ENCODE data around the gene CNTNAP2. TPM values are rescaled to one million over a fixed set of nuclear protein-coding genes. Genes with fewer than 3 reads are reported as not detected.

CNTNAP2 gene
- total RNA-seq, 6 experiments from 2014 or later = 0.07 to 0.13 (median 0.12) TPM; not detected in 3

- Mint-ChIP-seq H3K4me1 (ENCODE audit: low read depth) (no peaks in the 10 kb centered on the region), H3K9me3 (peaks cover 39% of the 10 kb centered on the region)
- TF ChIP-seq CTCF (IDR thresholded peaks at IDR 0.05) = no peak
Measured at GRCh38 chr7:147915781-147916180, 1799.2 kb downstream of the CNTNAP2 start.

GRCh38 chr7:147916573-147916972 lies 1800.0 kb downstream of the CNTNAP2 start:
- H3K4me3 Mint-ChIP-seq = no peak overlapping the region
- no peaks in the 10 kb centered on the region for H3K4me1 Mint-ChIP-seq (ENCODE audit: low read depth)
- H3K9me3 Mint-ChIP-seq = peaks cover 42% of the 10 kb centered on the region
- H3K27me3 Mint-ChIP-seq (ENCODE audit: insufficient read depth) = no peaks in the 10 kb centered on the region
- no peak overlapping the region for H3K27ac Mint-ChIP-seq
- no peak for DNase-seq
- H3K36me3 Mint-ChIP-seq (ENCODE audit: low read depth) = no peaks in the 10 kb centered on the region; the same call in 1 of the 2 replicates
- no peak for TF ChIP-seq CTCF (IDR thresholded peaks at IDR 0.05)

More at GRCh38 chr7:147915781-147916180, 1799.2 kb downstream of the CNTNAP2 start:
- Mint-ChIP-seq H3K4me3 (no peak overlapping the region), H3K27me3 (ENCODE audit: insufficient read depth) (no peaks in the 10 kb centered on the region), H3K36me3 (ENCODE audit: low read depth) (no peaks in the 10 kb centered on the region; the same call in 1 of the 2 replicates), H3K27ac (no peak overlapping the region)
- DNase-seq = no peak

- Mint-ChIP-seq H3K36me3 (ENCODE audit: low read depth) (no peaks in the 10 kb centered on the region), H3K27ac (no peak overlapping the region), H3K4me1 (ENCODE audit: low read depth) (no peaks in the 10 kb centered on the region), H3K4me3 (no peak overlapping the region), H3K27me3 (ENCODE audit: insufficient read depth) (no peaks in the 10 kb centered on the region; the same call in 1 of the 2 replicates), H3K9me3 (peaks cover 40% of the 10 kb centered on the region)
- TF ChIP-seq CTCF (IDR thresholded peaks at IDR 0.05) = no peak
- DNase-seq = no peak
Measured at GRCh38 chr7:147923841-147924240, 1807.2 kb downstream of the CNTNAP2 start.

DNA sequence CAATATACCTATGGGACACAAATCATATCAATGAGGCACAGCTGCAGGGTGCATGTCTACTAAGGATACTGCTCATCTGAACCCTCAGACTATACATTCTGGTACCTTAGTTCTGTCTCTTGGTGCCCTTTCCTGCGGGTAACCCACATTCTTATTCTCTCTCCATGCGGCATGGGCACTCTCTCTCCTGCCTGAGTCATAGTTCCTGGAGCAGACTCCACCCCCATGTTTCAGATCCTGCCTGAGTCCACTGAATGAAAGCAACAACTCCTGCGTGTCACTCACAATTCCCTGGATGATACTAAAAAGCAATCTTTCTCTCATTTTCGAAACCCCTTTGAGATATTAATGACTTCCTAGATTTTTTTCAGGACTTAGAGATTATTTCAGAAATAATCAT lies 1820.8 kb downstream of the CNTNAP2 start:
- no peak for DNase-seq
- no peak for TF ChIP-seq CTCF (IDR thresholded peaks at IDR 0.05)
- Mint-ChIP-seq H3K27me3 (ENCODE audit: insufficient read depth) (no peaks in the 10 kb centered on the region; the same call in 1 of the 2 replicates), H3K4me1 (ENCODE audit: low read depth) (no peaks in the 10 kb centered on the region), H3K9me3 (peaks cover 65% of the 10 kb centered on the region), H3K27ac (no peak overlapping the region), H3K4me3 (no peak overlapping the region), H3K36me3 (ENCODE audit: low read depth) (no peaks in the 10 kb centered on the region)

GRCh38 chr7:147941381-147941780 lies 1824.8 kb downstream of the CNTNAP2 start:
- H3K4me3 Mint-ChIP-seq = no peak overlapping the region
- H3K4me1 Mint-ChIP-seq (ENCODE audit: low read depth) = no peaks in the 10 kb centered on the region
- no peak overlapping the region for H3K27ac Mint-ChIP-seq
- DNase-seq = no peak
- H3K27me3 Mint-ChIP-seq (ENCODE audit: insufficient read depth) = no peaks in the 10 kb centered on the region; the same call in 1 of the 2 replicates
- TF ChIP-seq CTCF (IDR thresholded peaks at IDR 0.05) = no peak
- no peaks in the 10 kb centered on the region for H3K36me3 Mint-ChIP-seq (ENCODE audit: low read depth)
- H3K9me3 Mint-ChIP-seq = peaks cover 66% of the 10 kb centered on the region

DNA sequence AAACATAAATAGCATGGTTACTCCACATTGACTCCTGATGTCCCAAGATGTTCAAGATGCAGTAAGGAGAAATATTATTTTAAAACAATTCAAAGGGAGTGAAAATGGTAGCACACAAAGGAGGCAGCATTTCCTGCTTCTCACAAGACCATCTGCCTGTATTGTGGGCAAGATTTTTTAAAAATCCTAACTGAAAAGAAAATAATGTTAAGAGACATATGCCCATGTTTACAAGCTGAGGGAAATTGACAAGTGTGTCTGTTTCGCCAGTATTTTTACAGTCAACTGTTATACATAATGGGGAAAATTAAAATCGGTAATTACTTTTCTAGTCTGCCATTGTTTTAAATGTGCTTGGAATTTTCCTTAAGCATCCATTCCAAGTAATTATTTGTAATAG lies 1827.7 kb downstream of the CNTNAP2 start:
- no peak for DNase-seq
- Mint-ChIP-seq H3K27ac (no peak overlapping the region), H3K36me3 (ENCODE audit: low read depth) (no peaks in the 10 kb centered on the region), H3K4me1 (ENCODE audit: low read depth) (no peaks in the 10 kb centered on the region), H3K9me3 (peaks cover 57% of the 10 kb centered on the region), H3K4me3 (no peak overlapping the region), H3K27me3 (ENCODE audit: insufficient read depth) (no peaks in the 10 kb centered on the region)
- no peak for TF ChIP-seq CTCF (IDR thresholded peaks at IDR 0.05)

Data from HFFc6 (cell line).